ENCODE measurements around the gene IL31.

GRCh38 chr12:122215771-122216170 is 41.8 kb upstream of the IL31 start:
- TF ChIP-seq, protein P1, sequence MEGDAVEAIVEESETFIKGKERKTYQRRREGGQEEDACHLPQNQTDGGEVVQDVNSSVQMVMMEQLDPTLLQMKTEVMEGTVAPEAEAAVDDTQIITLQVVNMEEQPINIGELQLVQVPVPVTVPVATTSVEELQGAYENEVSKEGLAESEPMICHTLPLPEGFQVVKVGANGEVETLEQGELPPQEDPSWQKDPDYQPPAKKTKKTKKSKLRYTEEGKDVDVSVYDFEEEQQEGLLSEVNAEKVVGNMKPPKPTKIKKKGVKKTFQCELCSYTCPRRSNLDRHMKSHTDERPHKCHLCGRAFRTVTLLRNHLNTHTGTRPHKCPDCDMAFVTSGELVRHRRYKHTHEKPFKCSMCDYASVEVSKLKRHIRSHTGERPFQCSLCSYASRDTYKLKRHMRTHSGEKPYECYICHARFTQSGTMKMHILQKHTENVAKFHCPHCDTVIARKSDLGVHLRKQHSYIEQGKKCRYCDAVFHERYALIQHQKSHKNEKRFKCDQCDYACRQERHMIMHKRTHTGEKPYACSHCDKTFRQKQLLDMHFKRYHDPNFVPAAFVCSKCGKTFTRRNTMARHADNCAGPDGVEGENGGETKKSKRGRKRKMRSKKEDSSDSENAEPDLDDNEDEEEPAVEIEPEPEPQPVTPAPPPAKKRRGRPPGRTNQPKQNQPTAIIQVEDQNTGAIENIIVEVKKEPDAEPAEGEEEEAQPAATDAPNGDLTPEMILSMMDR (IDR thresholded peaks at IDR 0.05; ENCODE audit: insufficient read depth, low read length, poor library complexity, severe bottlenecking) = no peak
- TF ChIP-seq EZH2phosphoT487 (conservative IDR thresholded peaks at IDR 0.05; ENCODE audit: low read length) = no peak
